Sigmoid colon (tissue), 4 donors: ENCODE results near the gene PTPN9.

Experiments used
- EP300 ChIP-seq, 4 donors: sonication (generic); formaldehyde crosslinking; IDR thresholded peaks; one replicate each; pipeline ENCODE4 v1.6.1; 2017; ENCODE audit warnings: antibody characterized with exemption in 4 of 4
- POLR2A ChIP-seq, 2 donors: fragments of 450-650 bp; IDR thresholded peaks; one replicate each; pipeline ENCODE4 v1.6.1; 2016; ENCODE audit warnings: antibody characterized with exemption in 2 of 2, mild to moderate bottlenecking in 2 of 2, moderate library complexity in 2 of 2
- POLR2AphosphoS5 ChIP-seq, 4 donors: sonication (generic); formaldehyde crosslinking; IDR thresholded peaks; one replicate each; pipeline ENCODE4 v1.6.1; 2017; ENCODE audit warnings: antibody characterized with exemption in 4 of 4
- TF ChIP-seq, protein P1 (sequence below), 4 experiments: fragments of 450-650 bp in 3 of 4; fragments of 200-600 bp in 1 of 4; IDR thresholded peaks; one replicate each; pipeline ENCODE4 v1.5.1; 2016 to 2019; ENCODE audit warnings: antibody characterized with exemption in 4 of 4, mild to moderate bottlenecking in 3 of 4, moderate library complexity in 2 of 4

DNA sequence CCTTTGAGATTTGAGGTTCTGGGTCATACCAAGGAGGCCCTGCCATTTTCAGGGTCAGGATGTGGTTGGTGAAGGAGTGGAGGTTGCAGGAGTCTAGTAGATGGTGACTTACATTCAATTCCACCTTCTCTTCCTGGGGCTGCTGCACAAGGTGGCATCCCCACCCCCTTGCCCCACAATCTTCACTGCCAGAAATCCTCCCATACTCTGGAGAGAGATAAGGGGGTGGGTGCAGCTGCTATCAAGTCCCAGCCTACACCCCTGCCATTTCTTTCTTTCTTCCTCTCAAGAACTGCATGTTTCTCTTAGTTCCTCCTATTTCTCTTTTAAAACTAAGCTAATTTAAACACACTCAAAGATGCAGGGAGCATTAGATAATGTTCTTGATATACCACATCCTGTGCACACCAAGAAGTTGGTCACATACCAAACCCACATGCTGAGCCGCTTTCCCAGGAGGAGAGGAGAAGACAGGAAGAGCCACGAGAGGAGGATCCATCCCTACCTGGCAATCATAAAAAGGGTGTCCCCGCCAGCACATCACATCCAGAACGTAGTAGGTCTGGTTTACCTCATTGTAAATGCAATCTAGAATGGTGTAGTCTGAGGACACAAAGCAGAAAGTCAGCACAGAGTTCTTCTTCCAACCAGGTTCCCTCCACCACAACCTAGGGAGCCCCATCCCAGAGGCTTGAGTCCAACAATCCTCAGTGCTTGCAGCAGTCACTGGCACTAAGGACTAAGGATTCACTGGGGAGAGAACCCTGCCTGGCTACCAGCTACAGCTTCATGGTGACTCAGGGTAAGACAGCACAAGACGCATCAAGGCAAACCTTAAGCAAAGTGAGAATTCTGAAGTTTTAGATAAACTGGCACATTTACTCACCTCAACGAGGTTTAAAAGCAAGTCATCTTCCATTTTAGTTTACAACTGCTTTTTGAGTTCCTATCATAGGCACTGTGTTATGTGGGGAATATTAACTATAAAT, 27.9 kb upstream of the PTPN9 start:
- TF ChIP-seq, protein P1, sequence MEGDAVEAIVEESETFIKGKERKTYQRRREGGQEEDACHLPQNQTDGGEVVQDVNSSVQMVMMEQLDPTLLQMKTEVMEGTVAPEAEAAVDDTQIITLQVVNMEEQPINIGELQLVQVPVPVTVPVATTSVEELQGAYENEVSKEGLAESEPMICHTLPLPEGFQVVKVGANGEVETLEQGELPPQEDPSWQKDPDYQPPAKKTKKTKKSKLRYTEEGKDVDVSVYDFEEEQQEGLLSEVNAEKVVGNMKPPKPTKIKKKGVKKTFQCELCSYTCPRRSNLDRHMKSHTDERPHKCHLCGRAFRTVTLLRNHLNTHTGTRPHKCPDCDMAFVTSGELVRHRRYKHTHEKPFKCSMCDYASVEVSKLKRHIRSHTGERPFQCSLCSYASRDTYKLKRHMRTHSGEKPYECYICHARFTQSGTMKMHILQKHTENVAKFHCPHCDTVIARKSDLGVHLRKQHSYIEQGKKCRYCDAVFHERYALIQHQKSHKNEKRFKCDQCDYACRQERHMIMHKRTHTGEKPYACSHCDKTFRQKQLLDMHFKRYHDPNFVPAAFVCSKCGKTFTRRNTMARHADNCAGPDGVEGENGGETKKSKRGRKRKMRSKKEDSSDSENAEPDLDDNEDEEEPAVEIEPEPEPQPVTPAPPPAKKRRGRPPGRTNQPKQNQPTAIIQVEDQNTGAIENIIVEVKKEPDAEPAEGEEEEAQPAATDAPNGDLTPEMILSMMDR (IDR thresholded peaks at IDR 0.05): no peak
- TF ChIP-seq EP300 (IDR thresholded peaks at IDR 0.05) (no peak), POLR2A (IDR thresholded peaks at IDR 0.05) (no peak), POLR2AphosphoS5 (IDR thresholded peaks at IDR 0.05) (no peak)
